Ureter (tissue), 1 donor: Measurements from ENCODE around the gene B3GNT5. TPM values are rescaled to one million over a fixed set of nuclear protein-coding genes. Genes with fewer than 3 reads are reported as not detected.

Experiments
- DNase-seq: peaks from one replicate; pipeline ENCODE4 v3.0.0-alpha.2; 2020; ENCODE audit warnings: low spot score
- total RNA-seq: library from RNA; stranded (reverse); gene quantifications from one replicate; pipeline ENCODE4 v1.2.4, GENCODE V29; 2023
- donor health status: DM: yes; HTN: yes; CAD: no.

The B3GNT5 gene
- total RNA-seq, 1 donor from 2014 or later, result 20.3 TPM

GRCh38 chr3:183291497-183292031 is 38.5 kb downstream of the B3GNT5 start:
- no peak for DNase-seq

GRCh38 chr3:183293966-183294365 is 40.9 kb downstream of the B3GNT5 start:
- DNase-seq, result no peak

GRCh38 chr3:183295211-183295610 is 42.2 kb downstream of the B3GNT5 start:
- peak; percentile 83 for DNase-seq

GRCh38 chr3:183296944-183297343 is 43.9 kb downstream of the B3GNT5 start:
- no peak for DNase-seq

- DNase-seq, result peak; percentile 61
Observed at GRCh38 chr3:183298701-183299153, 45.7 kb downstream of the B3GNT5 start.

- DNase-seq, result no peak
Observed at GRCh38 chr3:183299976-183300375, 46.9 kb downstream of the B3GNT5 start.

- DNase-seq, result no peak
Observed at GRCh38 chr3:183300996-183301562, 48.0 kb downstream of the B3GNT5 start.

GRCh38 chr3:183301937-183302580 is 49.0 kb downstream of the B3GNT5 start:
- DNase-seq, result peak; percentile 64

- no peak for DNase-seq
Observed at GRCh38 chr3:183303690-183304089, 50.6 kb downstream of the B3GNT5 start.

GRCh38 chr3:183306798-183307671 is 54.0 kb downstream of the B3GNT5 start:
- DNase-seq, result peak; percentile 91

- no peak for DNase-seq
Observed at GRCh38 chr3:183307749-183308148, 54.7 kb downstream of the B3GNT5 start.

GRCh38 chr3:183308751-183309150 is 55.7 kb downstream of the B3GNT5 start:
- no peak for DNase-seq

- DNase-seq, result no peak
Observed at GRCh38 chr3:183309276-183309675, 56.2 kb downstream of the B3GNT5 start.

GRCh38 chr3:183310936-183311335 is 57.9 kb downstream of the B3GNT5 start:
- no peak for DNase-seq

GRCh38 chr3:183312433-183312832 is 59.4 kb downstream of the B3GNT5 start:
- DNase-seq, result peak; percentile 23

GRCh38 chr3:183313351-183313750 is 60.3 kb downstream of the B3GNT5 start:
- DNase-seq, result no peak

- no peak for DNase-seq
Observed at GRCh38 chr3:183313764-183314163, 60.7 kb downstream of the B3GNT5 start.

- DNase-seq, result peak; percentile 23
Observed at GRCh38 chr3:183315739-183316138, 62.7 kb downstream of the B3GNT5 start.

- no peak for DNase-seq
Observed at GRCh38 chr3:183317271-183317670, 64.2 kb downstream of the B3GNT5 start.

GRCh38 chr3:183317886-183318865 is 65.1 kb downstream of the B3GNT5 start:
- no peak for DNase-seq

- DNase-seq, result no peak
Observed at GRCh38 chr3:183318877-183319276, 65.8 kb downstream of the B3GNT5 start.
